K562 (cell line): Measurements from ENCODE around the gene CREB5. TPM values are rescaled to one million over a fixed set of nuclear protein-coding genes. Genes with fewer than 3 reads are reported as not detected.

Experiments used
- ATAC-seq: fragments of 200-7000 bp; cut with Tn5 transposase; 3 replicates; pipeline ENCODE4 v1.9.1; 2020; ENCODE audit warnings: moderate library complexity
- BruUV-seq: library from RNA; stranded (reverse); fragments of 400-500 nt; replicated peaks from 2 replicates; lab custom pipeline; 2021; lab: Mats Ljungman, UMichigan
- CTCF ChIA-PET: fragments of 300-600 bp; formaldehyde crosslinking; extraction: SDS; loops from one replicate; lab custom pipeline; 2021; ENCODE audit warnings: low intra/inter-chr PET ratio; lab: Yijun Ruan, JAX
- POLR2A ChIA-PET: fragments of 300-600, 350-650 bp; sonication (Branson Sonifier 250); formaldehyde crosslinking; extraction: SDS; loops from one replicate; lab custom pipeline; 2021; ENCODE audit warnings: antibody characterized with exemption, inconsistent platforms; lab: Yijun Ruan, JAX
- DNase-seq, 4 experiments: peaks; one replicate each; pipeline versions ENCODE4 v3.0.0 to v3.0.0-alpha.2; 2011 to 2018; ENCODE audit warnings: low spot score in 3 of 4, mixed read lengths in 3 of 4; ENCODE audit errors: extremely low read depth in 1 of 4
- FAIRE-seq: peaks from 2 replicates; lab custom pipeline; 2011; peaks lifted over from hg19 to GRCh38; lab: Jason Lieb, UNC
- H2AFZ ChIP-seq: 2 replicates; pipeline ENCODE4 v1.6.0; 2011; ENCODE audit warnings: low read depth, low read length, control low read depth, inconsistent platforms
- H3K27ac ChIP-seq: fragments of 200-600 bp; 3 replicates; pipeline ENCODE4 v1.8.0; 2011; ENCODE audit warnings: low read depth, mild to moderate bottlenecking, control low read depth, inconsistent platforms, low read length, moderate library complexity, mixed read lengths; ENCODE audit errors: extremely low read depth
- H3K27me3 ChIP-seq, 2 experiments: fragments of 300-600 bp in 1 of 2; 2 replicates in 1 of 2; 3 replicates in 1 of 2; pipeline versions ENCODE4 v1.6.0 to v1.8.0; 2011; ENCODE audit warnings: inconsistent platforms in 2 of 2, low read length in 2 of 2, mild to moderate bottlenecking in 1 of 2, mixed read lengths in 1 of 2, moderate library complexity in 1 of 2; ENCODE audit not compliant: control insufficient read depth in 2 of 2, insufficient read depth in 2 of 2
- H3K36me3 ChIP-seq: fragments of 300-600 bp; 3 replicates; pipeline ENCODE4 v1.8.0; 2011; ENCODE audit warnings: mild to moderate bottlenecking, low read length, inconsistent platforms; ENCODE audit not compliant: control insufficient read depth, insufficient read depth
- H3K4me1 ChIP-seq, 2 experiments: fragments of 200-600 bp in 1 of 2; replicated peaks in 1 of 2; 2 replicates in 1 of 2; 3 replicates in 1 of 2; pipeline versions ENCODE4 v1.5.1 to v1.8.0; 2011; ENCODE audit warnings: inconsistent platforms in 2 of 2, low read length in 2 of 2, mild to moderate bottlenecking in 1 of 2, mixed read lengths in 1 of 2, moderate library complexity in 1 of 2; ENCODE audit not compliant: control insufficient read depth in 2 of 2, insufficient read depth in 2 of 2
- H3K4me2 ChIP-seq: 2 replicates; pipeline ENCODE4 v1.6.1; 2011; ENCODE audit warnings: low read length, control low read depth, inconsistent platforms, mixed read lengths; ENCODE audit not compliant: insufficient read depth
- H3K4me3 ChIP-seq: fragments of 200-600 bp; sonication (generic), shearing (Covaris generic); 2 replicates; pipeline ENCODE4 v1.5.1; 2016; ENCODE audit warnings: control low read depth, inconsistent platforms
- H3K79me2 ChIP-seq: fragments of 200-600 bp; 3 replicates; pipeline ENCODE4 v1.8.0; 2011; ENCODE audit warnings: low read length, inconsistent platforms; ENCODE audit not compliant: control insufficient read depth, insufficient read depth
- H3K9ac ChIP-seq, 2 experiments: 2 replicates each; pipeline versions ENCODE4 v1.6.0 to v1.6.1; 2011; ENCODE audit warnings: low read depth in 2 of 2, low read length in 2 of 2, control low read depth in 1 of 2, inconsistent platforms in 1 of 2, mild to moderate bottlenecking in 1 of 2, mixed read lengths in 1 of 2; ENCODE audit not compliant: insufficient read depth in 1 of 2
- H3K9me1 ChIP-seq: one replicate; pipeline ENCODE4 v1.6.0; 2011; ENCODE audit warnings: inconsistent platforms, mild to moderate bottlenecking, low read length, moderate library complexity; ENCODE audit not compliant: control insufficient read depth, insufficient read depth
- H3K9me3 ChIP-seq: replicated peaks from 2 replicates; pipeline ENCODE4 v1.5.1; 2011; ENCODE audit warnings: low read depth, low read length, inconsistent platforms; ENCODE audit not compliant: control insufficient read depth, insufficient read depth
- H4K20me1 ChIP-seq: replicated peaks from 2 replicates; pipeline ENCODE4 v1.6.1; 2011; ENCODE audit warnings: low read length, inconsistent platforms, mixed read lengths; ENCODE audit not compliant: control insufficient read depth, insufficient read depth
- CBX3 ChIP-seq, 2 experiments: IDR thresholded peaks; 1 replicate in 1 of 2; 2 replicates in 1 of 2; pipeline ENCODE4 v1.6.1; 2012; ENCODE audit warnings: inconsistent platforms in 2 of 2, low read length in 2 of 2, borderline replicate concordance in 1 of 2, control low read depth in 1 of 2
- CHD2 ChIP-seq: IDR thresholded peaks from 2 replicates; pipeline ENCODE4 v1.6.1; 2011; ENCODE audit warnings: low read depth, low read length
- KDM4B ChIP-seq, 2 experiments: fragments of 450-650 bp in 1 of 2; sonication (generic) in 1 of 2; IDR thresholded peaks; 2 replicates each; pipeline ENCODE4 v1.6.1; 2016 to 2017; ENCODE audit warnings: borderline replicate concordance in 2 of 2, antibody characterized with exemption in 1 of 2, low read depth in 1 of 2, mild to moderate bottlenecking in 1 of 2
- PCBP1 ChIP-seq: fragments of 200-400 bp; formaldehyde crosslinking; IDR thresholded peaks from 2 replicates; pipeline ENCODE4 v1.6.1; 2018; ENCODE audit warnings: mild to moderate bottlenecking, low read depth, low read length; ENCODE audit not compliant: poor library complexity, severe bottlenecking
- PRDM10 ChIP-seq: fragments of 450-650 bp; IDR thresholded peaks from 2 replicates; pipeline ENCODE4 v1.6.1; 2018; ENCODE audit not compliant: partially characterized antibody
- TFAM ChIP-seq: fragments of 250-450 bp; sonication (Bioruptor Pico); conservative IDR thresholded peaks from 2 replicates; pipeline ENCODE4 v1.5.0; 2021; ENCODE audit warnings: mild to moderate bottlenecking, moderate library complexity
- ZHX1 ChIP-seq: fragments of 150-350 bp; conservative IDR thresholded peaks from 2 replicates; pipeline ENCODE4 v1.6.1; 2014; ENCODE audit warnings: low read length
- WGBS: fragments of 100-300 bp; shearing (Covaris generic); methylation state at CpG from one replicate; pipeline ENCODE4 v1.1.6; 2016; ENCODE audit warnings: low coverage, mixed read lengths; ENCODE audit not compliant: insufficient coverage; ENCODE audit errors: missing lambda C conversion rate; 5-methylcytosine and 5-hydroxymethylcytosine counted together
- in situ Hi-C: fragments of 300-500 bp; cut with MboI; formaldehyde crosslinking; loops from 4 replicates; pipeline ENCODE4 v1.15.0; 2018; ENCODE audit warnings: inconsistent platforms, mixed read lengths
- intact Hi-C: fragments of 100-400 bp; cut with micrococcal nuclease; formaldehyde crosslinking; loops from 2 replicates; pipeline ENCODE4 v1.14.2; 2022
- polyA plus RNA-seq, 8 experiments: library from polyadenylated mRNA; depleted of rRNA in 4 of 8; stranded (reverse) in 5 of 8; unstranded in 3 of 8; fragments of >200 nt; fragmentation: Nextera tagmentation in 2 of 8; fragmentation: Illumina TruSeq in 1 of 8; extraction: Ambion mirVana in 2 of 8; extraction: Trizol in 1 of 8; gene quantifications; 2 replicates each; pipeline versions ENCODE4 v1.2.1 to v1.2.3, GENCODE V29; 2011 to 2014; ENCODE audit warnings: inconsistent platforms in 1 of 8, missing spikeins in 1 of 8
- total RNA-seq, 7 experiments: library from RNA; depleted of rRNA in 6 of 7; stranded (reverse); fragments of >200 nt in 6 of 7; fragmentation: Illumina TruSeq in 2 of 7; extraction: Trizol in 2 of 7; gene quantifications; 2 replicates each; pipeline versions ENCODE4 v1.2.1 to v1.2.3, GENCODE V29; 2011 to 2021; ENCODE audit warnings: low replicate concordance in 1 of 7
- TF ChIP-seq, protein P1 (sequence below): IDR thresholded peaks from 2 replicates; pipeline ENCODE4 v1.6.1; 2011; ENCODE audit not compliant: insufficient read length; ENCODE audit errors: extremely low read depth

Gene CREB5
- total and polyA plus RNA-seq, 9 of the 15 experiments (the other 6 are each of a cell fraction or from before 2014, with no cell fraction given), result 0.33 to 6.4 (median 1.8) TPM

DNA sequence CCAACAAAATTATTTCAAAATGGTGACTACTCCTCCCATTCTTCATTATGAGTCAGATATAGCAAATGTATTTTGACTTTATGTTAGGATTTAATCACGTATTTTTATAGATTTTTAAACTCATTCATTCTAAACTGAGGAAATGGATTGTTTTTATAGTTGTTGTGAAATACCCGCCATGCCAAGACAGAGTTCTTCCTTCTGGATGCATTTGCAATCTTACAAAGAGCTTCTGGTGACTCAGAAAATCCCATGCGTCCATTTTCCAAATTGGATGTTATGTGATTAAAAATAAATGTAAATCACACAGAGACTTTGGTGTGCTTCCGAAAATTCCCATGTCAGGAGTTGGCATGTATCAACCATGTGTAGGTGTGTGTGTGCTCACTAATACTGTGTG is 366.5 kb downstream of the CREB5 start:
- no peak for DNase-seq
- no peak overlapping the region for H3K4me3 ChIP-seq
- in situ Hi-C loops, result no loop called here
- no TSS peak for BruUV-seq
- no peak overlapping the region for H3K4me2 ChIP-seq
- H3K27me3 ChIP-seq, result no peaks in the 10 kb centered on the region
- 1% methylated on average over 4 of the region's 4 CpGs for WGBS
- ChIA-PET POLR2A (no interaction called here), CTCF (no interaction called here)
- H3K36me3 ChIP-seq, result no peaks in the 10 kb centered on the region
- no peaks in the 10 kb centered on the region for H3K9me3 ChIP-seq
- H3K9me1 ChIP-seq, result no peaks in the 10 kb centered on the region
- H2AFZ ChIP-seq, result no peak overlapping the region
- FAIRE-seq, result no peak
- H3K9ac ChIP-seq, result no peak overlapping the region
- no peaks in the 10 kb centered on the region for H3K79me2 ChIP-seq
- H3K4me1 ChIP-seq, result no peaks in the 10 kb centered on the region
- no peaks in the 10 kb centered on the region for H4K20me1 ChIP-seq
- H3K27ac ChIP-seq, result no peak overlapping the region
- ATAC-seq, result no peak
- intact Hi-C loops, result no loop called here
- no peak for TF ChIP-seq CBX3 (IDR thresholded peaks at IDR 0.05; ENCODE audit: borderline replicate concordance in 1 of 2, low read length in 2 of 2)
- TF ChIP-seq, protein P1, sequence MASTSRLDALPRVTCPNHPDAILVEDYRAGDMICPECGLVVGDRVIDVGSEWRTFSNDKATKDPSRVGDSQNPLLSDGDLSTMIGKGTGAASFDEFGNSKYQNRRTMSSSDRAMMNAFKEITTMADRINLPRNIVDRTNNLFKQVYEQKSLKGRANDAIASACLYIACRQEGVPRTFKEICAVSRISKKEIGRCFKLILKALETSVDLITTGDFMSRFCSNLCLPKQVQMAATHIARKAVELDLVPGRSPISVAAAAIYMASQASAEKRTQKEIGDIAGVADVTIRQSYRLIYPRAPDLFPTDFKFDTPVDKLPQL, result no peak
- TF ChIP-seq PCBP1, result no peak
- no peak for TF ChIP-seq CHD2
- no peak for TF ChIP-seq KDM4B (IDR thresholded peaks at IDR 0.05; ENCODE audit: borderline replicate concordance in 2 of 2, low read depth in 1 of 2)
- no peak for TF ChIP-seq ZHX1
- no peak for TF ChIP-seq TFAM (CRISPR knock-in tag)
- TF ChIP-seq PRDM10, result no peak
